BLaER1 treated with 17β-estradiol and CSF1 and Interleukin-3, amounts not matched to agents 10 nM and 100 nM (cell line): Measurements from ENCODE around the gene MCAM.

Experiments
- H3K27ac ChIP-seq, 11 experiments: shearing (Covaris generic); formaldehyde crosslinking; 2 replicates each; pipeline ENCODE4 v1.8.1; 2022
- H3K27me3 ChIP-seq, 11 experiments: shearing (Covaris generic); formaldehyde crosslinking; 2 replicates each; pipeline ENCODE4 v1.8.1; 2022
- H3K36me3 ChIP-seq, 11 experiments: shearing (Covaris generic); formaldehyde crosslinking; 2 replicates each; pipeline ENCODE4 v1.8.1; 2022
- H3K4me1 ChIP-seq, 10 experiments: shearing (Covaris generic); formaldehyde crosslinking; 2 replicates each; pipeline ENCODE4 v1.8.1; 2022
- H3K4me2 ChIP-seq, 11 experiments: shearing (Covaris generic); formaldehyde crosslinking; 2 replicates each; pipeline ENCODE4 v1.8.1; 2022
- H3K4me3 ChIP-seq, 10 experiments: shearing (Covaris generic); formaldehyde crosslinking; 2 replicates each; pipeline ENCODE4 v1.8.1; 2022
- H3K9ac ChIP-seq, 11 experiments: shearing (Covaris generic); formaldehyde crosslinking; 2 replicates each; pipeline ENCODE4 v1.8.1; 2022
- H3K9me3 ChIP-seq, 11 experiments: shearing (Covaris generic); formaldehyde crosslinking; replicated peaks in 1 of 11; 2 replicates each; pipeline ENCODE4 v1.8.1; 2022
- H4K20me1 ChIP-seq, 11 experiments: shearing (Covaris generic); formaldehyde crosslinking; 2 replicates each; pipeline ENCODE4 v1.8.1; 2022
- Cebpa-rat ChIP-seq, 11 experiments: shearing (Covaris generic); IDR thresholded peaks; 2 replicates each; pipeline ENCODE4 v1.8.1; 2022

MCAM gene

GRCh38 chr11:119361056-119361787 is 44.3 kb upstream of the MCAM start:
- H3K9me3 ChIP-seq: no peaks in the 10 kb centered on the region
- peak overlapping the region; percentile 67 to 89 (median 81) for H3K4me2 ChIP-seq
- peaks cover 0 to 11% (median 0%) of the 10 kb centered on the region in 11 experiments; a peak in 3 of 22 replicates for H4K20me1 ChIP-seq
- H3K4me1 ChIP-seq: peaks cover 72 to 87% (median 79%) of the 10 kb centered on the region in 10 experiments
- peak overlapping the region in 4 of 11 experiments; percentile 1 to 48 (median 21); a peak in 6 of 22 replicates for H3K9ac ChIP-seq
- H3K4me3 ChIP-seq: no peak overlapping the region; a peak in 1 of 20 replicates
- H3K27me3 ChIP-seq: peaks cover 13 to 30% (median 24%) of the 10 kb centered on the region in 11 experiments; a peak in 21 of 22 replicates
- peak overlapping the region in 5 of 11 experiments; percentile 15 to 51 (median 43); a peak in 5 of 22 replicates for H3K27ac ChIP-seq
- H3K36me3 ChIP-seq: 0 out of 22 replicates have a peak, but pooled peaks cover 0 to 7% (median 0%) of the 10 kb centered on the region in 11 experiments
- no peak; a peak in 1 of 22 replicates for TF ChIP-seq Cebpa-rat (IDR thresholded peaks at IDR 0.05)

- H4K20me1 ChIP-seq: peaks cover 0 to 11% (median 0%) of the 10 kb centered on the region in 11 experiments; a peak in 3 of 22 replicates
- peak overlapping the region in 4 of 11 experiments; percentile 1 to 45 (median 36); a peak in 4 of 22 replicates for H3K27ac ChIP-seq
- H3K4me1 ChIP-seq: peaks cover 62 to 73% (median 68%) of the 10 kb centered on the region in 10 experiments
- H3K9ac ChIP-seq: peak overlapping the region in 1 of 11 experiments; percentile 37; a peak in 2 of 22 replicates
- no peaks in the 10 kb centered on the region for H3K9me3 ChIP-seq
- H3K4me2 ChIP-seq: peak overlapping the region; percentile 67 to 89 (median 81)
- TF ChIP-seq Cebpa-rat (IDR thresholded peaks at IDR 0.05): no peak
- H3K27me3 ChIP-seq: peaks cover 13 to 38% (median 30%) of the 10 kb centered on the region in 11 experiments; a peak in 21 of 22 replicates
- 0 out of 22 replicates have a peak, but pooled peaks cover 0 to 7% (median 0%) of the 10 kb centered on the region in 11 experiments for H3K36me3 ChIP-seq
- H3K4me3 ChIP-seq: no peak overlapping the region
Measured at GRCh38 chr11:119359365-119360214, 42.7 kb upstream of the MCAM start.

- TF ChIP-seq Cebpa-rat (IDR thresholded peaks at IDR 0.05): no peak
- H3K4me3 ChIP-seq: peak overlapping the region in 8 of 10 experiments; percentile 55 to 73 (median 60); a peak in 12 of 20 replicates
Measured at GRCh38 chr11:119357074-119357473, 40.1 kb upstream of the MCAM start.

GRCh38 chr11:119356349-119357031 is 39.6 kb upstream of the MCAM start:
- Histone ChIP-seq H4K20me1 (no peaks in the 10 kb centered on the region; a peak in 1 of 22 replicates), H3K4me1 (peaks cover 37 to 49% (median 41%) of the 10 kb centered on the region in 10 experiments), H3K9me3 (no peaks in the 10 kb centered on the region), H3K27ac (peak overlapping the region in 2 of 11 experiments; percentile 10 to 46; a peak in 1 of 22 replicates), H3K36me3 (0 out of 22 replicates have a peak, but pooled peaks cover 0 to 7% (median 0%) of the 10 kb centered on the region in 11 experiments), H3K4me2 (peak overlapping the region; percentile 84 to 98 (median 93)), H3K27me3 (peaks cover 0 to 14% (median 7%) of the 10 kb centered on the region in 11 experiments; a peak in 10 of 22 replicates), H3K4me3 (peak overlapping the region; percentile 55 to 73 (median 60)), H3K9ac (peak overlapping the region; percentile 47 to 77 (median 68); a peak in 20 of 22 replicates)
- TF ChIP-seq Cebpa-rat (IDR thresholded peaks at IDR 0.05): no peak

More at GRCh38 chr11:119357074-119357473, 40.1 kb upstream of the MCAM start:
- no peaks in the 10 kb centered on the region for H3K9me3 ChIP-seq
- H4K20me1 ChIP-seq: no peaks in the 10 kb centered on the region
- peak overlapping the region in 5 of 11 experiments; percentile 63 to 77 (median 69); a peak in 5 of 22 replicates for H3K9ac ChIP-seq
- H3K36me3 ChIP-seq: 0 out of 22 replicates have a peak, but pooled peaks cover 0 to 7% (median 0%) of the 10 kb centered on the region in 11 experiments
- H3K27me3 ChIP-seq: peaks cover 0 to 14% (median 7%) of the 10 kb centered on the region in 11 experiments; a peak in 10 of 22 replicates
- no peak overlapping the region for H3K27ac ChIP-seq
- peaks cover 42 to 55% (median 46%) of the 10 kb centered on the region in 10 experiments for H3K4me1 ChIP-seq
- H3K4me2 ChIP-seq: peak overlapping the region; percentile 84 to 98 (median 93); a peak in 21 of 22 replicates

- Histone ChIP-seq H3K27ac (no peak overlapping the region), H3K4me2 (0 out of 22 replicates have a peak overlapping the region, but pooled peaks of 1 of the 11 experiments have one; percentile 93), H3K4me3 (no peak overlapping the region), H3K27me3 (peaks cover 0 to 14% (median 7%) of the 10 kb centered on the region in 11 experiments; a peak in 10 of 22 replicates), H3K9me3 (no peaks in the 10 kb centered on the region), H4K20me1 (no peaks in the 10 kb centered on the region; a peak in 1 of 22 replicates), H3K36me3 (0 out of 22 replicates have a peak, but pooled peaks cover 0 to 7% (median 0%) of the 10 kb centered on the region in 11 experiments), H3K9ac (no peak overlapping the region), H3K4me1 (peaks cover 24 to 37% (median 28%) of the 10 kb centered on the region in 10 experiments)
- TF ChIP-seq Cebpa-rat (IDR thresholded peaks at IDR 0.05): no peak
Measured at GRCh38 chr11:119355091-119355843, 38.3 kb upstream of the MCAM start.

- TF ChIP-seq Cebpa-rat (IDR thresholded peaks at IDR 0.05): no peak
- Histone ChIP-seq H3K4me3 (no peak overlapping the region), H3K27me3 (peaks cover 0 to 14% (median 7%) of the 10 kb centered on the region in 11 experiments; a peak in 10 of 22 replicates), H3K4me2 (0 out of 22 replicates have a peak overlapping the region, but pooled peaks of 1 of the 11 experiments have one; percentile 31), H3K27ac (no peak overlapping the region), H3K36me3 (no peaks in the 10 kb centered on the region), H3K9ac (no peak overlapping the region), H4K20me1 (no peaks in the 10 kb centered on the region; a peak in 1 of 22 replicates), H3K4me1 (peaks cover 3 to 16% (median 7%) of the 10 kb centered on the region in 10 experiments; a peak in 18 of 20 replicates), H3K9me3 (no peaks in the 10 kb centered on the region)
Measured at GRCh38 chr11:119352857-119353260, 35.9 kb upstream of the MCAM start.

- peaks cover 0 to 9% (median 2%) of the 10 kb centered on the region in 10 experiments; a peak in 8 of 20 replicates for H3K4me1 ChIP-seq
- H3K9me3 ChIP-seq: no peaks in the 10 kb centered on the region
- no peak overlapping the region for H3K9ac ChIP-seq
- no peak overlapping the region for H3K4me3 ChIP-seq
- H3K4me2 ChIP-seq: no peak overlapping the region
- H3K27me3 ChIP-seq: peaks cover 0 to 12% (median 7%) of the 10 kb centered on the region in 11 experiments; a peak in 10 of 22 replicates
- no peak for TF ChIP-seq Cebpa-rat (IDR thresholded peaks at IDR 0.05)
- no peaks in the 10 kb centered on the region for H3K36me3 ChIP-seq
- no peak overlapping the region for H3K27ac ChIP-seq
- H4K20me1 ChIP-seq: no peaks in the 10 kb centered on the region; a peak in 1 of 22 replicates
Measured at GRCh38 chr11:119351232-119351631, 34.3 kb upstream of the MCAM start.
